Endometrial microvascular endothelial cells (primary cell): ENCODE results near the gene CCL15. TPM values are rescaled to one million over a fixed set of nuclear protein-coding genes. Genes with fewer than 3 reads are reported as not detected.
"Not testable (repeated sequence)": the region's sequence is repeated elsewhere in the genome, so short reads cannot be mapped to it uniquely, and the experiment has no call there.

ENCODE experiments used
- in situ Hi-C: cut with HindIII; loops from 2 replicates; pipeline ENCODE4 v1.10.0; 2017; ENCODE audit warnings: low sequenced_read_pairs, low pct_unique_long_range_greater_than_20kb; ENCODE audit errors: inconsistent ontology term
- total RNA-seq: library from RNA; depleted of rRNA; stranded (reverse); fragments of >200 nt; gene quantifications from one replicate; pipeline ENCODE4 v1.2.3, GENCODE V29; 2015; ENCODE audit errors: inconsistent ontology term

The CCL15 gene
- total RNA-seq = not detected

- in situ Hi-C loops = no loop called here
Observed at GRCh38 chr17:36001110-36001771, at the start of gene CCL15. CCL15 (minus strand) TSS chr17:36001553; CDS start chr17:36001492, 61 bp downstream.

GRCh38 chr17:36049643-36050042 lies 48.3 kb upstream of the CCL15 start:
- in situ Hi-C loops = no loop called here

- in situ Hi-C loops = no loop called here
Observed at GRCh38 chr17:36048066-36048465, 46.7 kb upstream of the CCL15 start.

- in situ Hi-C loops = no loop called here
Observed at GRCh38 chr17:36036235-36036634, 34.9 kb upstream of the CCL15 start.

GRCh38 chr17:36034127-36034526 lies 32.8 kb upstream of the CCL15 start:
- in situ Hi-C loops = no loop called here

GRCh38 chr17:36030956-36031355 lies 29.6 kb upstream of the CCL15 start:
- in situ Hi-C loops = no loop called here

GRCh38 chr17:36027761-36028160 lies 26.4 kb upstream of the CCL15 start:
- in situ Hi-C loops = no loop called here

- in situ Hi-C loops = no loop called here
Observed at GRCh38 chr17:36024106-36024869, 22.9 kb upstream of the CCL15 start.

GRCh38 chr17:36019423-36019822 lies 18.1 kb upstream of the CCL15 start:
- in situ Hi-C loops = no loop called here

- in situ Hi-C loops = no loop called here
Observed at GRCh38 chr17:36017799-36018198, 16.4 kb upstream of the CCL15 start, which contains the start of gene CCL23. CCL23 (minus strand) TSS chr17:36017972; CDS start chr17:36017897, 75 bp downstream.

GRCh38 chr17:36016555-36016954 lies 15.2 kb upstream of the CCL15 start:
- in situ Hi-C loops = no loop called here

- in situ Hi-C loops = not testable (repeated sequence)
Observed at GRCh38 chr17:36015895-36016294, 14.5 kb upstream of the CCL15 start.

- in situ Hi-C loops = no loop called here
Observed at GRCh38 chr17:36014946-36015345, 13.6 kb upstream of the CCL15 start.

- in situ Hi-C loops = no loop called here
Observed at GRCh38 chr17:36011201-36011600, 9.8 kb upstream of the CCL15 start.

- in situ Hi-C loops = no loop called here
Observed at GRCh38 chr17:36008998-36009665, 7.8 kb upstream of the CCL15 start.

- in situ Hi-C loops = no loop called here
Observed at GRCh38 chr17:36004594-36005108, 3.3 kb upstream of the CCL15 start.

GRCh38 chr17:36002631-36003030 lies 1.3 kb upstream of the CCL15 start:
- in situ Hi-C loops = no loop called here

- in situ Hi-C loops = no loop called here
Observed at GRCh38 chr17:36001862-36002603, 680 bp upstream of the CCL15 start.

- in situ Hi-C loops = no loop called here
Observed at GRCh38 chr17:36000732-36001109, 632 bp downstream of the CCL15 start.
